ENCODE results near the gene DCBLD1. TPM values are rescaled to one million over a fixed set of nuclear protein-coding genes. Genes with fewer than 3 reads are reported as not detected.

DCBLD1 gene
- total and polyA plus RNA-seq, 4 donors: 10.0 to 38.1 (median 13.0) TPM

DNA sequence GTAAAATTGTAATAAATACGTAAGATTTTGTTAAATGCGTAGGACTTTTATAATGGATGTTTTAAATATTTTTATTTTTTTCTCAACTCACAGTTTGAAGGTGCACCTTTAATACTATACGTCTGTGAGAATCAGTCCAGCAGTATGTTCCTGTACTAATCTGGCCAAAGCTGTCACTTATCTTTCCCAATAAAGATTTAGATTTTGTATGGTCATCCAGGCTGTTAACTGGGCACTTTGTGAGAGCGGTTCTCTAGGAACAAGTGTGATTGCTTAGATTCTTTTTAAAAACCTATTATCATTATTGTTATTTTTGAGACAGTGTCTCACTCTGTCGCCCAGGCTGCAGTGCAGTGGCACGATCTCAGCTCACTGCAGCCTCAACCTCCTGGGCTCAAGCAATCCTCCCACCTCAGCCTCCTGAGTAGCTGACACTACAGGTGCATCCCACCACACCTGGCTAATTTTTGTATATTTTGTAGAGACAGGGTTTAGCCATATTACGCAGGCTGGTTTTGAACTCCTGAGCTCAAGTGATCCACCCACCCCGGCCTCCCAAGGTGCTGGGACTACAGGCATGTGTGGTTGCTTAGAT lies 1.7 kb downstream of the DCBLD1 start:
- H3K4me3 ChIP-seq: no peak overlapping the region
- peaks cover 0 to 35% (median 6%) of the 10 kb centered on the region in 5 donors for H3K4me1 ChIP-seq (ENCODE audit: control insufficient read depth in 5 of 5, insufficient read depth in 5 of 5, low read length in 5 of 5)
- no peak overlapping the region for H3K27ac ChIP-seq (ENCODE audit: low read depth in 1 of 2, low read length in 1 of 2)
- peaks cover 0 to 12% (median 3%) of the 10 kb centered on the region in 3 donors for H3K27me3 ChIP-seq (ENCODE audit: control insufficient read depth in 3 of 3, insufficient read depth in 3 of 3, low read length in 2 of 3)
- peaks cover 0 to 5% (median under 1%) of the 10 kb centered on the region in 4 donors for H3K36me3 ChIP-seq (ENCODE audit: control insufficient read depth in 4 of 4, insufficient read depth in 4 of 4, low read length in 4 of 4)
- TF ChIP-seq, protein P1, sequence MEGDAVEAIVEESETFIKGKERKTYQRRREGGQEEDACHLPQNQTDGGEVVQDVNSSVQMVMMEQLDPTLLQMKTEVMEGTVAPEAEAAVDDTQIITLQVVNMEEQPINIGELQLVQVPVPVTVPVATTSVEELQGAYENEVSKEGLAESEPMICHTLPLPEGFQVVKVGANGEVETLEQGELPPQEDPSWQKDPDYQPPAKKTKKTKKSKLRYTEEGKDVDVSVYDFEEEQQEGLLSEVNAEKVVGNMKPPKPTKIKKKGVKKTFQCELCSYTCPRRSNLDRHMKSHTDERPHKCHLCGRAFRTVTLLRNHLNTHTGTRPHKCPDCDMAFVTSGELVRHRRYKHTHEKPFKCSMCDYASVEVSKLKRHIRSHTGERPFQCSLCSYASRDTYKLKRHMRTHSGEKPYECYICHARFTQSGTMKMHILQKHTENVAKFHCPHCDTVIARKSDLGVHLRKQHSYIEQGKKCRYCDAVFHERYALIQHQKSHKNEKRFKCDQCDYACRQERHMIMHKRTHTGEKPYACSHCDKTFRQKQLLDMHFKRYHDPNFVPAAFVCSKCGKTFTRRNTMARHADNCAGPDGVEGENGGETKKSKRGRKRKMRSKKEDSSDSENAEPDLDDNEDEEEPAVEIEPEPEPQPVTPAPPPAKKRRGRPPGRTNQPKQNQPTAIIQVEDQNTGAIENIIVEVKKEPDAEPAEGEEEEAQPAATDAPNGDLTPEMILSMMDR (IDR thresholded peaks at IDR 0.05; ENCODE audit: control extremely low read depth, extremely low read depth): no peak
- DNase-seq (no peak), ATAC-seq (ENCODE audit: insufficient read depth, low FRiP score) (no peak)
- 65 to 71% methylated on average over 8 of the region's 8 CpGs for WGBS, 2 donors
- H3K9ac ChIP-seq (ENCODE audit: insufficient read depth in 1 of 2, low read length in 2 of 2): peak overlapping the region; percentile 45 to 46
- no peaks in the 10 kb centered on the region for H3K9me3 ChIP-seq (ENCODE audit: control insufficient read depth in 4 of 4, insufficient read depth in 3 of 4, low read length in 3 of 4)

DNA sequence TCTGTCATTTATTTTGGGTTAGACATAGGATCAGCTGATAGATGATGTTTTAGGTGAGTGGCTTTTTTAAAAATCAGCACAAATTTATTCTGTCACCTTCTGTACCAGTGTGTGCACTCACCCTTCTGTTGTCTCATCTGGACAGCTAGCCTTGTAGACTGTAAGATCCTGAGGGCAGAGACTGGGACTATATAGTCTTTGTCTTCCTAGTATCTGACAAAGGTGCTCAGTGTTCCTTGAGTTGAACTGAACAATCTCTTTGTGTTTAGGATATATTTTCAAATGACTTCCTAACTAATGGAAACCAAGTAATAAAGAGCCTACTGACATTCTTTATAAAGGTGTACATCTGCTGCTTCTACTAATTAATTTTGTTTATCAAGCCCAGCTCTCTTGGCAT lies 3.0 kb downstream of the DCBLD1 start:
- TF ChIP-seq, protein P1 (IDR thresholded peaks at IDR 0.05; ENCODE audit: control extremely low read depth, extremely low read depth): no peak
- Histone ChIP-seq H3K27ac (ENCODE audit: low read depth in 1 of 2, low read length in 1 of 2) (no peak overlapping the region), H3K36me3 (ENCODE audit: control insufficient read depth in 4 of 4, insufficient read depth in 4 of 4, low read length in 4 of 4) (peaks cover 0 to 5% (median under 1%) of the 10 kb centered on the region in 4 donors), H3K4me1 (ENCODE audit: control insufficient read depth in 5 of 5, insufficient read depth in 5 of 5, low read length in 5 of 5) (peaks cover 0 to 35% (median 6%) of the 10 kb centered on the region in 5 donors), H3K9ac (ENCODE audit: insufficient read depth in 1 of 2, low read length in 2 of 2) (no peak overlapping the region), H3K27me3 (ENCODE audit: control insufficient read depth in 3 of 3, insufficient read depth in 3 of 3, low read length in 2 of 3) (peaks cover 0 to 9% (median 3%) of the 10 kb centered on the region in 3 donors), H3K4me3 (no peak overlapping the region), H3K9me3 (ENCODE audit: control insufficient read depth in 4 of 4, insufficient read depth in 3 of 4, low read length in 3 of 4) (no peaks in the 10 kb centered on the region)
- DNase-seq (no peak), ATAC-seq (ENCODE audit: insufficient read depth, low FRiP score) (no peak)

GRCh38 chr6:117487821-117488220 lies 5.3 kb downstream of the DCBLD1 start:
- TF ChIP-seq, protein P1 (IDR thresholded peaks at IDR 0.05; ENCODE audit: control extremely low read depth, extremely low read depth): no peak
- no peak overlapping the region for H3K4me3 ChIP-seq
- ATAC-seq (ENCODE audit: insufficient read depth, low FRiP score): no peak
- no peaks in the 10 kb centered on the region for H3K9me3 ChIP-seq (ENCODE audit: control insufficient read depth in 4 of 4, insufficient read depth in 3 of 4, low read length in 3 of 4)
- peak in 2 of 3 donors; percentile 63 to 74 for DNase-seq
- peaks cover 0 to 30% (median 2%) of the 10 kb centered on the region in 5 donors for H3K4me1 ChIP-seq (ENCODE audit: control insufficient read depth in 5 of 5, insufficient read depth in 5 of 5, low read length in 5 of 5)
- peaks cover 0 to 5% (median under 1%) of the 10 kb centered on the region in 4 donors for H3K36me3 ChIP-seq (ENCODE audit: control insufficient read depth in 4 of 4, insufficient read depth in 4 of 4, low read length in 4 of 4)
- 88 to 89% methylated on average over 7 of the region's 7 CpGs for WGBS, 2 donors
- no peak overlapping the region for H3K27ac ChIP-seq (ENCODE audit: low read depth in 1 of 2, low read length in 1 of 2)
- peaks cover 0 to 6% (median 3%) of the 10 kb centered on the region in 3 donors for H3K27me3 ChIP-seq (ENCODE audit: control insufficient read depth in 3 of 3, insufficient read depth in 3 of 3, low read length in 2 of 3)
- no peak overlapping the region for H3K9ac ChIP-seq (ENCODE audit: insufficient read depth in 1 of 2, low read length in 2 of 2)

All from lung (tissue), 12 donors.